ENCODE data around the gene PHF21A.

The PHF21A gene

DNA sequence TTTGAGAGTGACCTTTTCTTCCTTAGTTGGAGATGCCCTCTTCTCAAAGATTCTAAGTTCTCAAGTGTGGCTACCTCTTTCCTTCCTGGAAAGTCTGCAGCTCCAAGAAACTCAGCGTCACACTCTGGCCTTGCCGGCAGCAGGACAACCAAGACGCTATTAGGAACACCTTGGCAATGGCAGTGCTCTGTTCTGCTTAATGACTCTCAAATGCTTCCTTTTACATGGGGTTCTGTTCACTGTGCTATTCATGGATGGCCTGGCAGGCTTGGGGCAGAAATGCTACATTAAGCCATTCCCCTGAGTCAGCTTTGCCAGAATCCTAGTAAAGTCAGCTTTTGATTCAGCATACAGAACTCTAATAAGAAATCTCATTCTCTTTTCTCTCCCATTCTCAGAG is 172.9 kb downstream of the PHF21A start:
- ChIA-PET POLR2A (ENCODE audit: low non-redundant PET) (no interaction called here), CTCF (interaction anchor here (0.6 to 1.6 kb wide), 4 partner anchors 17 to 293 kb away, joined by 3 to 7 read pairs (median 4); no protein-coding TSS in a partner anchor)
- TF ChIP-seq, protein P1, sequence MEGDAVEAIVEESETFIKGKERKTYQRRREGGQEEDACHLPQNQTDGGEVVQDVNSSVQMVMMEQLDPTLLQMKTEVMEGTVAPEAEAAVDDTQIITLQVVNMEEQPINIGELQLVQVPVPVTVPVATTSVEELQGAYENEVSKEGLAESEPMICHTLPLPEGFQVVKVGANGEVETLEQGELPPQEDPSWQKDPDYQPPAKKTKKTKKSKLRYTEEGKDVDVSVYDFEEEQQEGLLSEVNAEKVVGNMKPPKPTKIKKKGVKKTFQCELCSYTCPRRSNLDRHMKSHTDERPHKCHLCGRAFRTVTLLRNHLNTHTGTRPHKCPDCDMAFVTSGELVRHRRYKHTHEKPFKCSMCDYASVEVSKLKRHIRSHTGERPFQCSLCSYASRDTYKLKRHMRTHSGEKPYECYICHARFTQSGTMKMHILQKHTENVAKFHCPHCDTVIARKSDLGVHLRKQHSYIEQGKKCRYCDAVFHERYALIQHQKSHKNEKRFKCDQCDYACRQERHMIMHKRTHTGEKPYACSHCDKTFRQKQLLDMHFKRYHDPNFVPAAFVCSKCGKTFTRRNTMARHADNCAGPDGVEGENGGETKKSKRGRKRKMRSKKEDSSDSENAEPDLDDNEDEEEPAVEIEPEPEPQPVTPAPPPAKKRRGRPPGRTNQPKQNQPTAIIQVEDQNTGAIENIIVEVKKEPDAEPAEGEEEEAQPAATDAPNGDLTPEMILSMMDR (conservative IDR thresholded peaks at IDR 0.05; ENCODE audit: low read depth), result no peak
- no peak overlapping the region for H3K27ac ChIP-seq
- DNase-seq (ENCODE audit: low spot score), result no peak

DNA sequence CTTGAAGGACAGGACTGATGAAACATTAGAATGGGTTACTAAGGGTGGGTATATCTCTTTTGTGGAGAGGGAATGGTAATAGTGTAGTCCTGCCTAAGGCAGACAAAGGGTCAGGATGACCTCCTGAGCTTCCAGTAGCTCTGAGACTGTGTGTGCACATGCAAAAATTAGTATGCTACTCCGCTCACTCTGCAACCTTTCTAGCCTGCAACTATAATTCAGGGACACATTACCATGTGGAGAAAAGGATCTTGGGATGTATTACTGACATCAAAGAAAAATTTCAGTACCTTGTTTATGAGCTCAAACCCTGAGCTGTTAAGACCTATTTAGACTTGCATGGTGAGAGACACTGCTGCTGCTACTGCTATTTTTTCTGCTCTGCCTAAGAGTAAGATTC is 173.4 kb downstream of the PHF21A start:
- no peak overlapping the region for H3K27ac ChIP-seq
- ChIA-PET CTCF (interaction anchor here (0.7 to 1.6 kb wide), 3 partner anchors 17 to 293 kb away, joined by 3 to 7 read pairs (median 3); no protein-coding TSS in a partner anchor), POLR2A (ENCODE audit: low non-redundant PET) (no interaction called here)
- TF ChIP-seq, protein P1 (conservative IDR thresholded peaks at IDR 0.05; ENCODE audit: low read depth), result no peak
- DNase-seq (ENCODE audit: low spot score), result no peak

DNA sequence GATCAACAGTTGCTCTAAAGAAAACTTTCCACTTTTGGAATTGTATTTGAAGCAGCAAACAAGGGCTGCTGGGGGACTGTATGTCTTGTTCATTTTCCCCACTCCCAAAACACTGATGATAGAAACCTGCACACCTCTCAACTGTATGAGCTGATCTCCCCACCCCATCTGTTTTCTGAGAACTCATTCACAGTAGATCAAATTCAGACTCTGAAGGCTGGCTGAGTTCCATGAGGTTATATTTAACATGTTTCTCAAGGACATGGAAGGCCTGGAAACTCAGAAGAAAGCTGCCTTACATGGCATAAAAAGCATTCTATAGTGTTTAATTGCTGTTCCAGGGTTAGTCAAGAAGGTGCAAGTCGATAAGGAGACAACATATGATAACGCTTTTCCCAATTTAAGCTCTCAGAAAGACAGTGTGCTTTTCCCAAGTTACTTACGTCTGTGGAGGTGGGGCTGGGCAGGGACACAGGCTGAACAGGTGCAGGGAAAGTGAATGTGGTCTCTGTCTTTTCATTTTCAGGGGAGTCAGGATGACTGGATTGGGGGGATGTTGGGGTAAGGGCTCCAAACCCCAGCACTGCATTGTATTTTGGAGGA is 175.8 kb downstream of the PHF21A start:
- ChIA-PET POLR2A (ENCODE audit: low non-redundant PET) (no interaction called here), CTCF (no interaction called here)
- DNase-seq (ENCODE audit: low spot score), result no peak
- TF ChIP-seq, protein P1 (conservative IDR thresholded peaks at IDR 0.05; ENCODE audit: low read depth), result no peak
- H3K27ac ChIP-seq, result no peak overlapping the region

DNA sequence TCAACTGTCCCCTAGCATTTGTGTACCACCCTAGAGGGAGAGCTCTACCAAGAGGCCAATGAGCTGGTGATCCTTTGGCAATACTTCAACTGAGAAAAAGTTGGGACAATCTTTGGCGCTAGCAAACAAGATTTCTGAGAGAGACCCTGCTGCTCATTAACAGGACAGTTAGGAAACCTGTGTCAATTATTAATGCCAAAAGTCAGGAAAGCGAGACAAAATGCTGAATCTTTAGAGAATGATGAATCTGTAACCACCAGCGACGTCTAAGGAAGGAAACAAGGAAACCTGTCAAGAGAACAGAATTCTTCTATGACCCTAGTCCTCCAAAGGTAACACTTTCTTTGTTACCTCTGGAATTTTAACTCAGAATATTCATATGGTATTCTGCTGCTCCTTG is 178.9 kb downstream of the PHF21A start:
- H3K27ac ChIP-seq, result no peak overlapping the region
- POLR2A ChIA-PET (ENCODE audit: low non-redundant PET), result no interaction called here
- CTCF ChIA-PET, result interaction anchor here (0.6 kb wide), 1 partner anchor 1166 kb away, joined by 3 read pairs; no protein-coding TSS in a partner anchor
- TF ChIP-seq, protein P1 (conservative IDR thresholded peaks at IDR 0.05; ENCODE audit: low read depth), result no peak
- no peak for DNase-seq (ENCODE audit: low spot score)

DNA sequence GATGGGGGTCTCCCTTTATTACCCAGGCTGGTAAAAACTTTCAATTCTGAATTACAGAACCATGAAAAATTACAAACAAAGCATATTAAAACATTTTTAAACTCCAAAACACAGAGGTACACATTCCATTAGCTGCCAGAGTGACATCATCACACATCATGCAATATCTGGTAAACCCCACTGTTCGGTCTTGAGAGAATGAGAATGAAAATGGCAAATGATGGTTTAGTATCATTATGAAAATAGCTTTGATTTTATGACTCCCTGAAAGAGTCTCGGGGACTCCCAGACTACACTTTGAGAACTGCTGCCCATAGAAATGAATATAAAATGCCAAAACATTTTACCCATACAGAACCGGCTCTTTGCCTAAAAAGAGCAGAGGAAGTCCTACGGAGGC is 180.0 kb downstream of the PHF21A start:
- TF ChIP-seq, protein P1 (conservative IDR thresholded peaks at IDR 0.05; ENCODE audit: low read depth), result no peak
- CTCF ChIA-PET, result interaction anchor here (0.6 kb wide), 1 partner anchor 450 kb away, joined by 3 read pairs; the partner anchor contains the start of gene CHRM4
- no peak overlapping the region for H3K27ac ChIP-seq
- POLR2A ChIA-PET (ENCODE audit: low non-redundant PET), result no interaction called here
- no peak for DNase-seq (ENCODE audit: low spot score)

DNA sequence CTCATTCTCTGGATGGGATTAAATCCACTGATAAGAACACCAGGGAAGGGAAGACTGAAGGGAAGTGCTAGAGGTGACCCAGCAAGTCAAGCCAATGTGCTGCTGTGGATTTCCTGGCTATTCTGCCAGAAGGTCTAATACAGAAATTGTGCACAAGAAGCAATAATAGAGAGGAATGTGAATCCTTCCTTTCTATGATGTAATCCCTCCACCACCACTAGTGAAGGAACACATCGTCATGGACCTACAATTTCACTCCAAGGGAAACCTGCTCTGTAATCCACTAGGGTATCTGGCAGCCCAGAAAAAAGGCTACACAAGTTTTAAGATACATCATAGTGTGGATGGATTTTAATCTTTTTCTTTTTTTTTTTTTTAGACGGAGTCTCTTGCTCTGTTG is 181.4 kb downstream of the PHF21A start:
- no peak for DNase-seq (ENCODE audit: low spot score)
- TF ChIP-seq, protein P1 (conservative IDR thresholded peaks at IDR 0.05; ENCODE audit: low read depth), result no peak
- POLR2A ChIA-PET (ENCODE audit: low non-redundant PET), result no interaction called here
- H3K27ac ChIP-seq, result no peak overlapping the region
- CTCF ChIA-PET, result interaction anchor here (0.6 kb wide), 2 partner anchors 25 to 825 kb away, joined by 3 to 4 read pairs; no protein-coding TSS in a partner anchor

All from RWPE1 (cell line).